KOPT-K1 (cell line): ENCODE measurements around the gene ATRNL1.
"Not testable (repeated sequence)": the region's sequence is repeated elsewhere in the genome, so short reads cannot be mapped to it uniquely, and the experiment has no call there.

Source experiments
- H3K27ac ChIP-seq: fragments of 200-600 bp; sonication (generic); 2 replicates; pipeline ENCODE4 v1.5.1; 2016; ENCODE audit warnings: antibody characterized with exemption, mild to moderate bottlenecking, low read depth, low read length; ENCODE audit not compliant: poor library complexity, severe bottlenecking
- H3K36me3 ChIP-seq: fragments of 200-600 bp; sonication (generic); 2 replicates; pipeline ENCODE4 v1.5.1; 2017; ENCODE audit warnings: antibody characterized with exemption, mild to moderate bottlenecking, low read length, moderate library complexity; ENCODE audit not compliant: insufficient read depth
- H3K9me3 ChIP-seq: fragments of 200-600 bp; sonication (generic); 2 replicates; pipeline ENCODE4 v1.5.1; 2017; ENCODE audit warnings: antibody characterized with exemption, low read length, mild to moderate bottlenecking; ENCODE audit not compliant: insufficient read depth, poor library complexity, severe bottlenecking

Gene ATRNL1

DNA sequence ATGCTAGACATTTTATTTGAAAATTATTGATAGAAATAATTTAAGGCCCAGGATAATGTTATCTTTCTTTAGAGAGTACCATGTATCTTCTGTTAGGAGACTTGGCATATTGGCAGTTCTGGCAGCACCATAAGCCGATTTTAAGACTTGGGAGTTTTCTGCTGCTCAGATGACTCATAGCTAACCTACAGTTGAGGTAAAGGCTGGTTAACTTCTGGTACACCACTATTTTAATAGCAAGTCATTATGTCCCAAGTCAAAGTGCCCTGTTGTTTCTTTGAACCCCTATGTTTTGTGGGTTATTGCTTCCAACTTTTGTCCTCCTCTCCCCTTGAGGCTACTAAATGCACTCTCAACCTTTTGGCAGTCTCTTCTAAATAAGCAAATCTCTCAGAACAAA lies 25.2 kb downstream of the ATRNL1 start:
- Histone ChIP-seq H3K36me3 (no peaks in the 10 kb centered on the region), H3K27ac (no peak overlapping the region), H3K9me3 (no peaks in the 10 kb centered on the region)

GRCh38 chr10:115125505-115125904 lies 32.3 kb downstream of the ATRNL1 start:
- Histone ChIP-seq H3K9me3 (no peaks in the 10 kb centered on the region), H3K27ac (no peak overlapping the region), H3K36me3 (no peaks in the 10 kb centered on the region)

DNA sequence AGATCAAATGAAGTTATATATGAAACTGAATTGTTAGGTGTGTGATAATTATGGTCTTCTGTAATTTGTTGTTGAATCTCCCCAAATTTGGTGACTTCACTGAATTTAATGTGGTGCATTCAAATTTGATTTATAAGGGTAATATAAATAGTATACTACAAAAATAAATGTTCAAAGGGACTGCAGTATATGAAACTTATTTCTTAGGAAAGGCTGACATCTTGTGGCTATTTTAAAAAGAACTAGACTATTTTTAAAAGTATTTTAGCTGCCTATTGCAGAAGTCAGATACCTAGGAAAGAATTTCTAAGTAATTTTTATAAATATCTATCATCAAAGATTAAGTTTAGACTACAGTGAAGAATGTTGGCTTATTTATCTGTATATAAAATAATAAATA lies 36.6 kb downstream of the ATRNL1 start:
- Histone ChIP-seq H3K36me3 (no peaks in the 10 kb centered on the region), H3K27ac (no peak overlapping the region), H3K9me3 (no peaks in the 10 kb centered on the region)

DNA sequence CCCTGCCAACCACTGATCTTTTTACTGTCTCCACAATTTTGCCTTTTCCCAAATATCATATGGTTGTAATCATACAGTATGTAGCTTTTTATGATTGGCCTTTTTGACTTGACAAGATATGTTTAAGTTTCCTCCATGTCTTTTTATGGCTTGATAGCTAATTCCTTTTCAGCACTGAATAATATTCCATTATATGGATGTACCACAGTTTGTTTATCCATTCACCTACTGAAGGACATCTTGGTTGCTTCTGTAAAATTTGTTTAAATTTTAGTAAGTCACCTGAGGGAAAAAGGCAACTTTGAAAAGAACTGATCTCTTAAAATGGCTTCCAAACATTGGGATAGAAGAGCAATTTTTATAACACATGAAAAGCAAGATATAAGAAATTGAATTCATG lies 43.5 kb downstream of the ATRNL1 start:
- H3K36me3 ChIP-seq: no peaks in the 10 kb centered on the region
- no peak overlapping the region for H3K27ac ChIP-seq
- no peaks in the 10 kb centered on the region for H3K9me3 ChIP-seq

- no peaks in the 10 kb centered on the region for H3K36me3 ChIP-seq
- no peak overlapping the region for H3K27ac ChIP-seq
- no peaks in the 10 kb centered on the region for H3K9me3 ChIP-seq
These were observed 48.1 kb downstream of the ATRNL1 start for GRCh38 chr10:115141254-115141653.

GRCh38 chr10:115157357-115157756 lies 64.2 kb downstream of the ATRNL1 start:
- no peaks in the 10 kb centered on the region for H3K36me3 ChIP-seq
- no peak overlapping the region for H3K27ac ChIP-seq
- no peaks in the 10 kb centered on the region for H3K9me3 ChIP-seq

DNA sequence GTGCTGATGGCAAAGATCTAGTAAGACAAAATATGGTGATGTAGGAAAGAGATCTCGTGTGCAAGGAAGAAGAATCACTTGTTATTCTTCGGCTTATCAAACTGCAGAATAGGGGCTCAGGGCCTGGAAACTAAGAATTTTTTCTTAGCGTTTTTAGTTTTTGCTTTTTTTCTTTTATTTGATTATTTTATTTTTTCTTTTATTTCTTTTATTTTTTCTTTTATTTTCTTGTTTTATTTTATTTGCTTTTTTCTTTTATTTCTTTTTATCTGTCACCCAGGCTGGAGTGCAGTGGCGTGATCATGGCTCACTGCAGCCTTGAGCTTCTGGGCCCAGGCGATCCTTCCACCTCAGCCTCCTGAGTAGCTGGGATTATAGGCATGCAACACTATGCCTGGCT lies 70.0 kb downstream of the ATRNL1 start:
- Histone ChIP-seq H3K9me3 (no peaks in the 10 kb centered on the region), H3K36me3 (no peaks in the 10 kb centered on the region), H3K27ac (no peak overlapping the region)

DNA sequence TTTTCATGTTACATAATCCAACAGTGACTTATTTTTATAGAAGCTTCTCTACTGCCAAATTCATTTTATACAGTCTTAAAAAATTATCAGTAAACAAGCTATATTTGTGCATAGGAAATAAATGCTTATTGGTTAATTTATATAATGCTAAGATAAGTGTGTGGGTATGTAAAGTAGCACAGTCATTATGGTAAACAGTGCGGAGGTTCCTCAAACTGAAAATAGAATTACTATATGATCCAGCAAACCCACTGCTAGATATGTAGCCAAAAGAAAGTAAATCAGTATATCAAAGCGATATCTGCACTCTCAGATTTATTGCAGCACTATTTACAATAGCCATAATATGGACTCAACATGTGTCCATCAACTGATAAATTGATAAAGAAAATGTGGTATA lies 71.1 kb downstream of the ATRNL1 start:
- H3K27ac ChIP-seq: no peak overlapping the region
- no peaks in the 10 kb centered on the region for H3K36me3 ChIP-seq
- no peaks in the 10 kb centered on the region for H3K9me3 ChIP-seq

GRCh38 chr10:115167751-115168150 lies 74.6 kb downstream of the ATRNL1 start:
- Histone ChIP-seq H3K27ac (no peak overlapping the region), H3K36me3 (no peaks in the 10 kb centered on the region), H3K9me3 (no peaks in the 10 kb centered on the region)

DNA sequence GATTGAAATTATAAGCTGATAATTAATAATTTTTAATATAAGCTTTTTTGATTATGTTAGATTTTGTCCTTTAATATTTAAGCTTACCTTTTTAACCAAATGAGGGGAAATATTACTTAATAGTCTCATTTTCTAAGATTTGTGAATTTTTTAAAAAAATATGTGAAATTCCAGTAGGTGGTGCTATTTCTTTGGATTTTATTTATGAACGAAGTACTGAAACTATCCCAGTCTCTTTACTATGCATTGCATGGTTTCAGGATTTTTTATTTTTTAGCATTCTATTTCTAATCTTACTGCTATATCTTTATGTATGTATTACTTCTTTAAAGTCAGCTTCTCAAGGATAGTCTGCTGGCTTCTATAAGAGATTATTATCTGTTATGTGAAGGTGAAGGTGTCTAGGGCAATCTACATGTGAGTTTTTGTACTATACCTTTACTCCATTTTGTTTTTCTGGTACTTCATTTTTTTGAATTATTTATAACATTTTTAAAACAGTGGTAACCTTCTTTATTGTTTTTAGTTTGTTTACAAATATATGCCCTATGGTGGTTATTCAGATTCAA lies 78.3 kb downstream of the ATRNL1 start:
- Histone ChIP-seq H3K36me3 (no peaks in the 10 kb centered on the region), H3K27ac (no peak overlapping the region), H3K9me3 (no peaks in the 10 kb centered on the region)

DNA sequence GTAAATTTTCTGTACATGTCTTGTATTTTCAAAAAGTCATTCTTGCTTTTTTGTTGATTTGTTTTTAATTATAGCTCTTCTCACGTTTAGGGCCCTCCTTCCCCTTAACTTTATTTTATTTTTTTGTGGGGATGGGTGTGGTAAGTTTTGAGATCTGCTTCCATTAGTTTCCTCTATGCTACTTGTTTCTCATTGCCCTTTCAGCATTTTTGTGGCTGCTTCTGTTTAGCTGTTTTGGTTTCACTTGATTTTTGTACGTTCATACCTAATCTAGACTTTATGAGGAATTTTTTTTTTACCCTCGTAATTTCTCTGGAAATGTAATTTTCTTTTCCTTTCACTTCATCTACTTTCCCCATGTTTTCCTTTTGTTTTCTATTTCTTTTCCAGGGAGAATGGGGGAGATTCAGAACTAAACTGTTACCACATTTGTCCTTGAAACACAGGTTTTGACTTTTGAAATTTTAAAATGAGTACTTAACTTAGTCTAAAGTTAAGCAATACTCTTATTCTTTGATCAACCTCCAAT lies 80.8 kb downstream of the ATRNL1 start:
- no peaks in the 10 kb centered on the region for H3K9me3 ChIP-seq
- H3K36me3 ChIP-seq: no peaks in the 10 kb centered on the region
- H3K27ac ChIP-seq: no peak overlapping the region

DNA sequence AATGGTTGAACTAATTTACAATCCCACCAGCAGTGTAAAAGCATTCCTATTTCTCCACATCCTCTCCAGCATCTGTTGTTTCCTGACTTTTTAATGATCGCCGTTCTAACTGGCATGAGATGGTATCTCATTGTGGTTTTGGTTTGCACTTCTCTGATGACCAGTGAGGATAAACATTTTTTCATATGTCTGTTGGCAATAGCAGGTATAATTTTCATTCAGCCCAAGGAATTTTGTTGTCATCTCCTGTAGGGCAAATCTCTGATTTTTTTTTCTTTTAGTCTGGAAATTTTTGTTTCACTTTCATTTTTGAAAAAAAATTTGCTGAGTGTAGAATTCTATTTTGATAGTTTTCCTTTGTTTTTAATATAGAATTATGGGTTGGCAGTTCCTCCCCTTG lies 114.1 kb downstream of the ATRNL1 start:
- H3K36me3 ChIP-seq, H3K27ac ChIP-seq, H3K9me3 ChIP-seq: not testable (repeated sequence)

DNA sequence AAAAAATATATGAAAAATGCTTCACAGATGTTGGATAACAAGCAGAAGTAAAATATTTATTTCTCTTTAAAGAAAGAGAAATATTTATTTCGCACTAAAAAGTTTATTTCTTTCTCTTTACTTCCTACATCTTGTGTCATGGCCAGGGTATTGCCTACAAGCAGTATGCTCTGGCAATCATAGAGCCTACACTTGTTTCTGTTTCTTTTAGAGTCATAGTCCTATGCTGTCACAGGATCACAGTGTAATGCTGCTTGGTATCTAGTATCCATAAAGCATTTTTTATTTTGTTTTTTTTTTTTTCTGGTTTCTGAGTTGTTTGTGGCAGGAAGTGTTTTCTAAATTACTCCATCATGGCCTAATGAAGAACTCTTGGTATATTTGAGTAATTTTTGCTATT lies 116.0 kb downstream of the ATRNL1 start:
- H3K9me3 ChIP-seq: no peaks in the 10 kb centered on the region
- H3K36me3 ChIP-seq: no peaks in the 10 kb centered on the region
- no peak overlapping the region for H3K27ac ChIP-seq

DNA sequence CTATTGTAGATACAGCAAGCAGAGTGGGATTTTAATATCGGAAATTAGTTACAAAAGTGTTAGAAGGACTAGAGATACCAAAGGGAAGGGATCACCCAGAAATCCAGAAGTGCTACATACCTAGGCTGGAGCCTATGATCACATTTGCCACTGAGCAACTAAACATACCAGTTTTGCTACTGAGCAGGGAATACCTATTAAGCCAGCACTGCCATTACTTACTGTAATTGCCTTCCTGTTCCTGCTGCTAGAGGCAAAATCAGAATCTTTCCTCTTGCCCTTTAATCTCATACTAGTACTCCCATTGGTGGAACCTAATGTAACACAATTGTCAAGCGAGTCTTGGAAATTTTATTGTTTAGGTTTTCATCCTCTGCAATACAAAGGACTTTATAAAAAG lies 121.7 kb downstream of the ATRNL1 start:
- H3K9me3 ChIP-seq: no peaks in the 10 kb centered on the region
- H3K36me3 ChIP-seq: no peaks in the 10 kb centered on the region
- no peak overlapping the region for H3K27ac ChIP-seq

- Histone ChIP-seq H3K9me3 (no peaks in the 10 kb centered on the region), H3K27ac (no peak overlapping the region), H3K36me3 (no peaks in the 10 kb centered on the region)
These were observed 126.0 kb downstream of the ATRNL1 start for GRCh38 chr10:115219203-115219602.

- H3K9me3 ChIP-seq: no peaks in the 10 kb centered on the region
- H3K36me3 ChIP-seq: no peaks in the 10 kb centered on the region
- H3K27ac ChIP-seq: no peak overlapping the region
These were observed 128.9 kb downstream of the ATRNL1 start for GRCh38 chr10:115222039-115222438.
